RWPE1 (cell line): ENCODE results near the gene DDX41.
A peak's percentile ranks its signal among the peaks of the same experiment; 100 is the strongest.

Experiments used
- CTCF ChIA-PET: fragments of 350-600 bp; sonication (Branson Sonifier 250); formaldehyde crosslinking; extraction: SDS; loops from one replicate; lab custom pipeline; 2021; lab: Yijun Ruan, JAX
- POLR2A ChIA-PET: fragments of 400-600 bp; formaldehyde crosslinking; extraction: SDS; loops from one replicate; lab custom pipeline; 2020; ENCODE audit warnings: antibody characterized with exemption; ENCODE audit not compliant: low non-redundant PET; lab: Yijun Ruan, JAX
- DNase-seq: peaks from one replicate; pipeline ENCODE4 v3.0.0; 2012; ENCODE audit warnings: low spot score
- H3K27ac ChIP-seq: fragments of 450-650 bp; 2 replicates; pipeline ENCODE4 v1.5.1; 2017
- TF ChIP-seq, protein P1 (sequence below): fragments of 450-650 bp; conservative IDR thresholded peaks from 2 replicates; pipeline ENCODE4 v1.5.1; 2017; ENCODE audit warnings: low read depth, mild to moderate bottlenecking

The DDX41 gene

DNA sequence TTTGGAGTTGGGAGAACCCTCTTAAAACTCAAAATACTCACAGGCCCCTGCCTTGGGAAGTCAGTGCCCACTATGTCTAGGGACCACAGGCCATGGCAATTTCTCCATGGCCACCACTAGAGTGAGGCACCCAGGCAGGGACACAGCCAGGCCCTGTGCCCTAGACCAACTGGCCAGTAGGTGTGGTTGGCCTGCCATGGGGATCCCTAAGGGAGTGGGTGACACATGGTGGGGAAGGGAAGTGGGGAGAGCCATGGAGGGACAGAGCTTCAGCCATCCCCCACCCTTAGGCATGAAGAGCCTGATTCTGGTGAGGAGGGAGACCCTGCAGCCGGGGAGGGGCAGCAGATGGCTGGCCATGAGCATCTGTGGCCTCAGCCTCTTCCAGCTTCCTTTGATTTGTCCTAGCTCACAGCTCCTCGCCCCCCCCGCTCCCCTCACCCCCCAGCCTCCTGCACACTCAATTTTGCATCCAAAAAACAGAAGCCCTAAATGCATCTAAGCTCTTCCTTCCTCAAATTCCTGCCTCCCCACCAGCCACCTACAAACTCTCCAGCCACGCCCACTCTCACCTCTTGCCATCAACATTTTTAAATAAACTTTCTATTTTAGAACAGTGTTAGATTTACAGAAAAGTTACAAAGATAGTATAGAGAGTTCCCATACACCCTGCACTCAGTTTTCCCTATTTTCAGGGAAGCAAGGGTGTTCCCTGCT, 41.8 kb downstream of the DDX41 start:
- no peak for DNase-seq
- TF ChIP-seq, protein P1, sequence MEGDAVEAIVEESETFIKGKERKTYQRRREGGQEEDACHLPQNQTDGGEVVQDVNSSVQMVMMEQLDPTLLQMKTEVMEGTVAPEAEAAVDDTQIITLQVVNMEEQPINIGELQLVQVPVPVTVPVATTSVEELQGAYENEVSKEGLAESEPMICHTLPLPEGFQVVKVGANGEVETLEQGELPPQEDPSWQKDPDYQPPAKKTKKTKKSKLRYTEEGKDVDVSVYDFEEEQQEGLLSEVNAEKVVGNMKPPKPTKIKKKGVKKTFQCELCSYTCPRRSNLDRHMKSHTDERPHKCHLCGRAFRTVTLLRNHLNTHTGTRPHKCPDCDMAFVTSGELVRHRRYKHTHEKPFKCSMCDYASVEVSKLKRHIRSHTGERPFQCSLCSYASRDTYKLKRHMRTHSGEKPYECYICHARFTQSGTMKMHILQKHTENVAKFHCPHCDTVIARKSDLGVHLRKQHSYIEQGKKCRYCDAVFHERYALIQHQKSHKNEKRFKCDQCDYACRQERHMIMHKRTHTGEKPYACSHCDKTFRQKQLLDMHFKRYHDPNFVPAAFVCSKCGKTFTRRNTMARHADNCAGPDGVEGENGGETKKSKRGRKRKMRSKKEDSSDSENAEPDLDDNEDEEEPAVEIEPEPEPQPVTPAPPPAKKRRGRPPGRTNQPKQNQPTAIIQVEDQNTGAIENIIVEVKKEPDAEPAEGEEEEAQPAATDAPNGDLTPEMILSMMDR = no peak
- ChIA-PET POLR2A (no interaction called here), CTCF (interaction anchor here (0.7 to 0.9 kb wide), 2 partner anchors 9 to 15 kb away, joined by 3 to 4 read pairs; no protein-coding TSS in a partner anchor)
- peak overlapping the region; percentile 82 for H3K27ac ChIP-seq

DNA sequence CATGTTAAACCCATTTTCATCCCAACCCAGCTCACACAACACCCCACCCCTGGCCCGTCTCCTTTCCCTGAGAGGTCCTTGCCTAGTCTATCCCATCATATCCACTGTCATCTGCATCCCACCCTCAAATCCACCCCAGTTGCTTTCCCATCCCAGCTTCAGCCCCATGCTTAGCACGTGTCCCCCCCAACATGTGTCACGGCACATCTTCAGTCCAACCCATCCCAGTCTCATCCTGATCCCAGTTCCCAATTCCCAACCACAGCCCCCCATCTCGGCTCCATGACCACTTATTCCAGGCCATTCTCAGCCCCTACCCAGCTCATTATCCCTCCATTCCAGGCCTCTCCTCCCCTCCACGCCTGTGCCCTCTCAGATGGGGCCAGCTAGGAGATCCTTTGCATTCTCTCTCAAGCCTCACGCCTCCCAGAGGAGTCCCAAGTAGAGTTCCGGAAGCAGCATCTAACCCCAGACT, 42.7 kb downstream of the DDX41 start:
- CTCF ChIA-PET = interaction anchor here (0.9 kb wide), 1 partner anchor 16 kb away, joined by 3 read pairs; no protein-coding TSS in a partner anchor
- DNase-seq = no peak
- TF ChIP-seq, protein P1 = no peak
- peak overlapping the region; percentile 82 for H3K27ac ChIP-seq
- POLR2A ChIA-PET = no interaction called here

DNA sequence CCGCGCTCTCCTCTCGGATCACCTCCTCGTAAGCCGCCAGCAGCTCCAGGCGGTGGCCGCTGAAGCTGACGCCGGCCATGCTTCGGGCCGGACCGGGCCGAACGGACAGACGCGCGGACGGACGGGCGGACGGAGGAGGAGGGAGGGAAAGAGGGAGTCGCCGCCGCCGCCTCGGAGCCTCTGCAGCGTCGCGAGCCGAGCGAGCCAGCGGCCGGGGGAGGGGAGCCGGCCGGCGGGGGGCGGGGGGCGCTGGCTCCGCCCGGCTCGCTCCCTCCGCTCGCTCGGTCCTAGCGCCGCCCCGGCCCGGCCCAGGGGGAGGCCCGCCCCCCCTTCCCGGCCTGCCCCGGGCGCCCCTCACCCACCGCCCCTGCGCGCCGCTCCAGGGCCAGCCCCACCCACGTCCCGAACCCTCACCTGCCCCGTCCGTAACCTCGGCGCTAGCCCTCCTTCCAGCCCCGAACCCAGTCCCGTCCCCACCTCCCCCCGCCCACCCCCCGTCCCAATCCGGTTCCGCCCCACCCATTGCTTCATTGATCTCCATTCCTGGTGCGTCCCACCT, 43.2 kb downstream of the DDX41 start, which contains the start of gene DBN1:
DBN1 (minus strand) TSS at position 192 of the 559 bp plus-strand sequence; CDS start at position 79, 113 bp downstream.
- peak within 1 kb of the TSS; percentile 82 for H3K27ac ChIP-seq
- TF ChIP-seq, protein P1 = no peak
- CTCF ChIA-PET = interaction anchor here (0.9 to 1.0 kb wide), 2 partner anchors 17 to 28 kb away, joined by 3 to 4 read pairs; no protein-coding TSS in a partner anchor
- peak; percentile 82 for DNase-seq
- POLR2A ChIA-PET = no interaction called here

DNA sequence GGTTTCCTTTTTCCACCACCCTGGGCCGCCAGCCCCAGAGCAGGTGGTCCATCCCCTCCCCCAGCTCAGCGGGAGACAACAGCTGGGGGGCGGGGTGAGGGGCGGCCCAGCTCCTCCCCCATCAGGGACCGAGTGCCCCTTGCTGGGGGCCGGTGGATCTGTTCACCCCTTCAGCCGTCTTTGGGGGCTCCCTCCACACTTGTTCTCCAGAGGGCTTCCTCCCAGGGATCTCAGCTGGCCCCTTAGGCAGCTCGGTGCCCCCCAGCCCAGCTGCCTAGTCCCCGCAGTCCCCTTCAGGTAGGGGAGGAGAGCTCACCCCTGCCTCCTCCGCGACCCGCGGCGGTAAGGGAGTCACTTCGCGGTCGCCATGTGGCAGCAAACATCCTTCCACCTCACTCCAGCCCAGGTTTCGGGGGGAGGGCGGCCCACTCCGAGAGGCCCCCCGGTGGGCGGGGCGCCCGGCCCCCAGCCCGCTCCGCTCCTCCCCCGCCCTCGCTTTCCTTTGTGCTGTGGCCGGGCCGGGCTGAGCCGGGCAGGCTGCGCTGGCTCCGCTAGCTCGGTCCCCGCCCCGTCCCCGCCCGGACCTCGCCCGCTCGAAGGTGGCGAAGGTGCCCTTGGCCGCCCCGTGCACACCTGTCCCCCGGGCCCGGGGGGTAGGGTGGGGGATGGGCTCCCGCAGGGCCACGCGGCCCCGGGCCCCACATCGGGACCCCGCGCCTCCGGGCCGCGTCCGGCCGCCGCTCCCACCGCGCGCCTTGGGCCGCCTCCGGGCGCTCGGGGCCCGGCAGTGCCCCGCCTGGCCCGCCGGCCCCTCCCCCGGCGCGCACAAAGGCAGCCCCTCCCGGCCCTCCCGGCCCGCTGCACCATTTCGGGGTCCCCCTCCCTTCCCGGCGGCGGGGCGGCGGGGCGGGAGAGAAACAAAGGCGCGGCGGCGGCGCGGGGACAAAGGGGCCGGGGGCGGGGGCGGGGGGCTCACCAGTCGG, 44.0 kb downstream of the DDX41 start:
- DNase-seq = no peak
- CTCF ChIA-PET = interaction anchor here (0.7 to 1.0 kb wide), 3 partner anchors 15 to 28 kb away, joined by 4 read pairs; no protein-coding TSS in a partner anchor
- POLR2A ChIA-PET = interaction anchor here (0.6 to 1.2 kb wide), 4 partner anchors 9 to 68 kb away, joined by 3 to 4 read pairs (median 3); partner anchors contain the start of gene PDLIM7
- peak overlapping the region; percentile 82 for H3K27ac ChIP-seq
- TF ChIP-seq, protein P1 = no peak

DNA sequence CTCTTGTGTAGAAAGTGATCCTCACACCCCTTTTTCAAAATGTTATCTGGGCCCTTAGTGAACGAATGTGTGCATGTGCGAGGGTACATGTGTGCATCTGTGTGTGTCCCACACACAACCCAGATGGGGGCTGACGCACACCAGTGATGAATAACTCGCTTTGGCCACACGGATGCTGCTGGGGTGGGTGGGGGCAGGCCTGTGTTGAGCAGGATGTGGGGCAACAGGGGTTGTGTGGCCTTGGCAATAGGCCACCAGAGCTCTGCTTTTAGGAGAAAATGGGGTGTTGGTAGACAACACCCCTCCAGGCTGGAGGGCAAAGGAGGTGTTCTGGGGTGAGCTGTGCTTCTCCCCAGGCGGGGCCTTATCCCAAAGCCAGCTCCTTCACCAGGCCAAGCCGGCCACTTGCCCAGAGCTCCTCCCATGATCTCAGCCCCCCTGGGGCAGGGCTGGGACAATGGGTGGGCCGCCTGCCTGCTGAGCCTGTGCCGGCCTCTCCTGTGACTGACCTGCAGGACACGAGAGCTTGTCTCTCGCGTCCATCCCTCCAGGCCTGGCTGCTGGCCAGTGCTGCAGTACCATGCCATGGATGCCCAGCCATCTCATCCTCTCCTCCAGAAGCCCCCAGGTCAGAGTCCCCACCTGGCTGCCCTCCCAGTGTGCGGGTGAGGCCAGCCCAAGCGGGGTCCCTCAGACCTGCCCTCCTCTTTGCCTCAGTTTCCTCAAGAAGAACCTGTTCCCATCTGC, 45.0 kb downstream of the DDX41 start:
- TF ChIP-seq, protein P1 = no peak
- DNase-seq = no peak
- ChIA-PET POLR2A (interaction anchor here (0.6 to 1.2 kb wide), 4 partner anchors 10 to 67 kb away, joined by 3 to 4 read pairs (median 3); partner anchors contain the start of gene PDLIM7), CTCF (interaction anchor here (0.7 to 0.8 kb wide), 2 partner anchors 14 to 16 kb away, joined by 4 read pairs; no protein-coding TSS in a partner anchor)
- peak overlapping the region; percentile 82 for H3K27ac ChIP-seq
